Endometrium (tissue), 2 donors: ENCODE measurements around the gene GMCL2.

Experiments used
- FAIRE-seq: peaks from 2 replicates; lab custom pipeline; 2012; peaks lifted over from hg19 to GRCh38; lab: Jason Lieb, UNC
- donor health status: control.
- donor health status: control.

Gene GMCL2

GRCh38 chr5:178221282-178221681 lies 34.1 kb upstream of the GMCL2 start:
- FAIRE-seq = no peak

GRCh38 chr5:178218827-178219226 lies 31.7 kb upstream of the GMCL2 start:
- no peak for FAIRE-seq

- no peak for FAIRE-seq
Observed at GRCh38 chr5:178218237-178218776, 31.1 kb upstream of the GMCL2 start.

- FAIRE-seq = no peak
Observed at GRCh38 chr5:178216779-178217178, 29.6 kb upstream of the GMCL2 start.

- no peak for FAIRE-seq
Observed at GRCh38 chr5:178216088-178216534, 28.9 kb upstream of the GMCL2 start.

GRCh38 chr5:178215280-178216002 lies 28.3 kb upstream of the GMCL2 start:
- no peak for FAIRE-seq

- no peak for FAIRE-seq
Observed at GRCh38 chr5:178214160-178214803, 27.1 kb upstream of the GMCL2 start.

- no peak for FAIRE-seq
Observed at GRCh38 chr5:178213748-178214151, 26.6 kb upstream of the GMCL2 start.

- FAIRE-seq = no peak
Observed at GRCh38 chr5:178213003-178213461, 25.9 kb upstream of the GMCL2 start.

- no peak for FAIRE-seq
Observed at GRCh38 chr5:178212241-178213002, 25.3 kb upstream of the GMCL2 start.

- FAIRE-seq = no peak
Observed at GRCh38 chr5:178211095-178212048, 24.2 kb upstream of the GMCL2 start.

GRCh38 chr5:178210686-178211085 lies 23.5 kb upstream of the GMCL2 start:
- FAIRE-seq = no peak

GRCh38 chr5:178210073-178210535 lies 22.9 kb upstream of the GMCL2 start:
- FAIRE-seq = no peak

- FAIRE-seq = no peak
Observed at GRCh38 chr5:178209334-178210072, 22.3 kb upstream of the GMCL2 start.

- no peak for FAIRE-seq
Observed at GRCh38 chr5:178208540-178209227, 21.5 kb upstream of the GMCL2 start.

GRCh38 chr5:178207917-178208280 lies 20.7 kb upstream of the GMCL2 start:
- FAIRE-seq = no peak

GRCh38 chr5:178207183-178207916 lies 20.2 kb upstream of the GMCL2 start:
- FAIRE-seq = no peak

- FAIRE-seq = no peak
Observed at GRCh38 chr5:178206166-178207101, 19.3 kb upstream of the GMCL2 start.
